Measurements from ENCODE around the gene PDHX.
"Not testable (repeated sequence)": the region's sequence is repeated elsewhere in the genome, so short reads cannot be mapped to it uniquely, and the experiment has no call there.

The PDHX gene

DNA sequence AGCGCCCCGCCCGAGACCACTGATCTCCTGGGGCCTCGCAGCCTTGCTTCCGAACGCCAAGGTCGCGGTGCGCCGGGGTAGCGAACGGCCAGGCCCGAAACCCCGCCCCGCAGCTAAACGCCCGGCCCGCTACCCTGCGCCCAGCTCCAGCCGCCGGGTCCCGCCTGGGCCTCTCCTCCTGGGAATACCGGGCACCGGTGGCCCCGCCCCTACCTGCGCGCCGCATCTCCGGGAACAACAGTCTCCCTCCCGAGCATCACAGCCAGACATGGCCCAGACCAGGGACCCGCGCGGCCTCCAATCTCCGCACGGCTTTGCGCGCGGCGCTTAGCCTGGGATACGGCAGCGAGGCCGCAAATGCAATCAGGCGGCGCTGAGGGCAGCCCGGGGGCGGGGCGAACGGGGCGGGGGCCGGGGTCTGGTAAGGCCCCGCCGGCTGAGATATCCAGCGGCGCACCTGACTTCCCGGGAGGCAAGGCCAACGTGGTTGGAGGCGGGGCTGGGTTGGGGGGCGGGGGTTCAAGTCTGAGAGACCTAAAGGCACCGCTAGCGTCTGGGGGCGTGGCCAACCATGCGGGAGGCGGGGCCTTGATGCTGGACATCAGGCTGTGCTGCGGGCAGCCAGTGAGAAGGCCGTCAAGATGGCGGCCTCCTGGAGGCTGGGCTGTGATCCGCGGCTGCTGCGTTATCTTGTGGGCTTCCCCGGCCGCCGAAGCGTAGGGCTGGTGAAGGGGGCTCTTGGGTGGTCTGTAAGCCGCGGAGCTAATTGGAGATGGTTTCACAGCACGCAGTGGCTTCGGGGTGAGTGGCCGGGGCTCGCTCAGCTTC, at the start of gene PDHX, which contains the start of gene APIP:
Gene PDHX, plus strand, starts transcription at position 604 of the 828 bp plus-strand sequence. Its CDS starts 38 bp downstream, at position 642.
Gene APIP, minus strand, starts transcription at position 365 of the 828 bp plus-strand sequence. Its CDS starts 95 bp downstream, at position 270.
- peak; percentile 98 for DNase-seq

- DNase-seq = no peak
Observed at GRCh38 chr11:34869425-34869824, 47.0 kb upstream of the PDHX start.

DNA sequence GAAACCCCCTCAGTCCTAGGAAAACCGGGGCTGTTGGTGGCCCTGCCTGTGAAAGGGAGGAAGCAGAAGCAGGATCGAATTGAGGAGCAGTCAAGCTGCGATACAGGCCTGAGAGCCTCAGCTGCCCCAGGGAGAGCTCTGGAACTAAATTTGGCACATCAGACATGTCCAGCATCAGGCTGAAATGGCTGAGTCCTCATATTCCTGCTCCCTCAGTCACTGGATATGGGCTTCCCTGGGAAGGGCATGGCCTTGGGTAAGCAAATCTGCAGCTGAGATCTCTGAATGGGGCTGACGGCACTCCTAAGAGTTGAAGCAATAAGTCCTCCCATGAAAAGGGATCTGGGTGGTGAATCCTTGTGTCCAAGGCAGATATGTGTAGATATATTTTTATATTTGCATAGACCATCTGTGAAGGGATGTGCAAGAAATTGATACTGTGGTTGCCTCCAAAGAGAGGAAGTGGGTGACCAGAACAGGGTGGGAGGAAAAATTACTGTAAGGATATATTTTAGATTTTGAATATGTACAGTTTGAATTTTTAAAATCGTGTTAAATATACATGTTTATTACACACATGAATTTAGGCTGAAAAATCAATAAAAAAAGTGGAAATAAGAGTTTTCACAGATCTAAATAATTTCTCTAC, 45.7 kb upstream of the PDHX start:
- DNase-seq = no peak

- no peak for DNase-seq
Observed at GRCh38 chr11:34874202-34874601, 42.2 kb upstream of the PDHX start.

- no peak for DNase-seq
Observed at GRCh38 chr11:34877375-34877975, 38.9 kb upstream of the PDHX start.

DNA sequence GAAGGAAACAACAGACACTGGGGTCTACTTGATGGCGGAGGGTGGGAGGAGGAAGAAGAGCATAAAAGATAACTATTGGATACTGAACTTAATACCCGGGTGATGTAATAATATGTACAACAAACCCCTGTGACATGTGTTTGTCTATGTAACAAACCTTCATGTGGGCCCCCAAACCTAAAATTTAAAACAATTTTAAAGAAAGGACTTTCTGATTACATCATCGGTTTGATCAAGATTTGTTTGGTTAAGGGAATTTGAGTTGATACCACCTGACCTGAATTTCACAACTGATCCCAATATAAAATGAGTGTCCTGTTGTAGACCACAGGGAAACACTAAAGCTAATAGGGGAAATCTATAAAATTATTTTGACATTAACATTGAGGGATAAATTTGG, 34.5 kb upstream of the PDHX start:
- DNase-seq = no peak

DNA sequence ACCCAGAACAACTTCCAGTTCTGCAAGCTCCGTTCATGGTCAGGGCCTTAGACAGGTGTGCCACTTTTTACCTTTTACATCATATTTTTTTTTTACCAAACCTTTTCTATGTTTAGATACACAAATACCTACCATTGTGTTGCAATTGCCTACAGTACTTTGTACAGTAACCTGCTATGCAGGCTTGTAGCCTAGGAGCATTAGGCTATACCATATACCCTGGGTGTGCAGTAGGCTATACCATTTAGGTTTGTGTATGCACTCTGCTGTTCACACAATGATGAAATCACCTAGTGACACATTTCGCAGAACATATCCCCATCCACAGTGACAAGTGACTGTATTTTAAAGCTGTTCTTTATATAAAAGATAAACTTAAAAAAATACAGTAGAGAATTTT, 29.8 kb upstream of the PDHX start:
- no peak for DNase-seq

- DNase-seq = no peak
Observed at GRCh38 chr11:34887260-34887659, 29.2 kb upstream of the PDHX start.

DNA sequence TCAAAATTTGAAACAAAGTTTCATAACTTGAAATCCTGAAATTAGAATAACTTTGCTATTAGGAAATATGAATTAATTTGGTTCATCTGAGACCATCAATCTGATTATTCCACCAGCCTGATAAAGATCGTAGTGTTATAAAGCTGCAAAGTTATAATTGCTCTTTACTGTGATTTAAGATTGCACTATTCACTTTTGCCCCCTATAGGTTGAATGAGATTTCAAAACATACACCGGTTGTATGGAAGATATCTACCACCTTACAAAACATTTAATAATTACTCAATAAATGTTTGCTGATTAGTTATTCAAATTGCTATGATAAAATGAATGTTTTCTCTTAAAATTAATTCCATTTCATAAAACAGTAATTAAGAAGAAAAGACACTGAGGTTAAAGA, 26.3 kb upstream of the PDHX start:
- no peak for DNase-seq

DNA sequence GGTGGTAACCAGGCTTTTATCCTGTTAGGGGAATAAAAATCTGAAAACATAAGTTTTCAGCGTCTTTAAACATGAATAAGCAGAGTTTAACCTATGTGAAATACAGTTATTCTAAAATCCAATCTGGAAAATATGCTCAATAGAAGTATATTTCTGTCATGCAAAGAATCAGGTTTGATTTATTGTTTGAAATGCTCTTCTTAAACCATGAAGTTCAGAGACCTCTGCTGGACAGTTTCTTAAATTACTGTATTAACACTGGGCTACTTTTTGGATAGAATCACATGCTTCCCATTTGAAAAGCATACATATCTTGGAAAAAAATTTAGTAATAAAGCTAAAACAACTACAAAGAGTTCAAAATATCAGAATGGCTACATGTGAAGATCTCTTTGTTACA, 25.6 kb upstream of the PDHX start:
- peak; percentile 45 for DNase-seq

- DNase-seq = no peak
Observed at GRCh38 chr11:34891611-34892010, 24.8 kb upstream of the PDHX start.

DNA sequence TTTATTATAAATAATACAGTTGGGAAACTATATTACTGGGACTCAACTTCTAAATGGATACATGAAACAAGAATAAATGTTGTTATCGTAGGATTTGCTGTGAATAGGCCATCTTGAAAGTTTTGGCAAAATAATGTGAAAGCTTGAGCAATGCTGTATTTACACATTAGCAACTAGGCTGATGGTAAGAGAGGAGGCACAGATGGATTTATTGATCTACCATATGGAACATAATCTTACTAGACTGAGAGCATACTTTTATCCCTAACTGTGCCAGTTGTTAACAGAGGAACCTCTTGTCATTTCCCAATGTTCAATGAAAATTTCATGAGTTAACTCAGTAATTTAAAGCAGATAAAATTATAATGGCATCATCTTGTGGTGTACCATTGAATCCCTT, 23.0 kb upstream of the PDHX start:
- DNase-seq = no peak

DNA sequence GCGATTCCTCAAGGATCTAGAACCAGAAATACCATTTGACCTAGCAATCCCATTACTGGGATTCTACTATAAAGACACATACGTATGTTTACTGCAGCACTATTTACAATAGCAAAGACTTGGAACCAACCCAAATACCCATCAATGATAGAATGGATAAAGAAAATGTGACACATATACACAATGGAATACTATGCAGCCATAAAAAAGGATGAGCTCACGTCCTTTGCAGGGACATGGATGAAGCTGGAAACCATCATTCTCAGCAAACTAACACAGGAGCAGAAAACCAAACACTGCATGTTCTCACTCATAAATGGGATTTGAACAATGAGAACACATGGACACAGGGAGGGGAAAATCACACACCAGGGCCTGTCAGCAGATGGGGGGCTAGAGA, 20.2 kb upstream of the PDHX start:
- not testable (repeated sequence) for DNase-seq

GRCh38 chr11:34897171-34897870, 19.1 kb upstream of the PDHX start:
- no peak for DNase-seq

- no peak for DNase-seq
Observed at GRCh38 chr11:34898474-34898873, 17.9 kb upstream of the PDHX start.

DNA sequence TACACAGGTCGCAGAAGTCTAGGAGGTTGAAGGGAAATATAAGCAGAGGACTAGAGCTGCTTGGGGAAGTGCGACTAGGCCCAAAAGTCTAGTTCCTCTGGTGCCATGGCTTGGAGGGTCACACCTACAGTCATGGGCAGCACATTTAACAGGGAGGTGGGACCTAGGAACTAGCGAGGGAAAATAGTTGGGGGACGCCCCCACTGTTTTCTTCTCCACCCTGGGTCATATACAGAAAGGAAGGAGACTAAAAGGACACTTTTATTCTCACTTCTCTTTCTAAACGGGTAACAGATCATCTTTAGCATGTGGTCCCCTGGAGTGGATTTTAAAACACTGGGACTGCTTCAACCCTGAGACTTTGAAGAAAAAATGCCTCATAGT, 16.8 kb upstream of the PDHX start:
- no peak for DNase-seq

DNA sequence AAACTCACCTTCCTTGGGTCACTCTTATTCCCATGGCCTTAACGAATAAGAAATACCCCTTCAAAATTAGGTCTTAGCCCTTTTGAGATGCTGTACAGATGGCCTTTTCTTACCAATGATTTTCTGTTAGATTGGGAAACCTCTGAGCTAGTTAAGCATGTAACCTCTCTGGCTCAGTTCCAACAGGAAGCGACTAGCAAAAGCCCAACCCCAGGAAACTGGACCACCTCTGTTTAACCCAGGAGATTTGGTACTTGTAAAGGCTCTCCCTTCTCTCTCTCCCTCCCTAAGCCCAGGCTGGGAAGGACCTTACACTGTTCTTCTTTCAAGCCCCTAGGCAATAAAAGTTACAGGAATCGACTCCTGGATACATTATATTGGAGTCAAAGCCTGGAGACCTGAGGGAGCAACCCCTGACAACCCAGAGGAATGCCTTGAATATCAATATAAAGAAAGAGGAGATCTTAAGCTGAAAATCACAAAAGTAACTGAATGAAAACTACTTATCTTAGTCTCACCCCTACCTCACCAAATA, 11.9 kb upstream of the PDHX start:
- DNase-seq = no peak

DNA sequence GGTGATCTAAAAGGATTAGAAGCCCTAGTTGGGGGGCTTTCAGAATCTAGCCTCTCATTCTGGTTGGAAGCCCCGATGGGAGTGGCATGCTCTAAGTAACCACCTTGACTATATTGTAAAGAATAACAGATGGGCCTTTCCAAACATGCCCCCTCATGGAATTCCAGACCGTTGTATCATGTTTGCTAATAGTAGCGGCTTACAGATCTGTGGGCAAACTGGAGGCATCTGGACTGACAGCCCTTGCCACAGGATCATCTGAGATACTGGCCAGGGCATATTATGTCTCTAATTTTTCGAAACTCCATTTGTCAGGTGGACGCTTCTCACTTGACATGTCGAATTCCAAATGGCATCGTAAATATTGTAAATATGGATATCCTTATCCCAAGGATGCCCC, 10.8 kb upstream of the PDHX start:
- no peak for DNase-seq

GRCh38 chr11:34907934-34908593, 8.4 kb upstream of the PDHX start:
- DNase-seq = no peak

- DNase-seq = peak; percentile 48
Observed at GRCh38 chr11:34909415-34909814, 7.0 kb upstream of the PDHX start.

GRCh38 chr11:34909955-34910354, 6.5 kb upstream of the PDHX start:
- no peak for DNase-seq

- DNase-seq = no peak
Observed at GRCh38 chr11:34910817-34911216, 5.6 kb upstream of the PDHX start.

GRCh38 chr11:34911676-34912075, 4.7 kb upstream of the PDHX start:
- no peak for DNase-seq

Measured in NCI-H774 (cell line).